GM12874 (cell line): ENCODE results near the gene ADAP1.

Experiments
- CTCF ChIP-seq: IDR thresholded peaks from 2 replicates; pipeline ENCODE4 v1.5.1; 2011; ENCODE audit warnings: low read depth, mild to moderate bottlenecking, control low read depth, low read length, moderate library complexity; ENCODE audit not compliant: insufficient read depth

ADAP1 gene

GRCh38 chr7:966291-967069, 12.0 kb upstream of the ADAP1 start:
- TF ChIP-seq CTCF, result no peak

- TF ChIP-seq CTCF, result 0 out of 2 replicates have a peak, but pooled peaks have one; percentile 3
Measured at GRCh38 chr7:964401-965231, 10.1 kb upstream of the ADAP1 start.

- TF ChIP-seq CTCF, result peak; percentile 43; the same call in 1 of the 2 replicates
Measured at GRCh38 chr7:963236-964078, 9.0 kb upstream of the ADAP1 start.

GRCh38 chr7:962401-963081, 8.1 kb upstream of the ADAP1 start:
- no peak for TF ChIP-seq CTCF

GRCh38 chr7:961546-962400, 7.3 kb upstream of the ADAP1 start:
- no peak for TF ChIP-seq CTCF

GRCh38 chr7:960269-960871, 5.9 kb upstream of the ADAP1 start:
- TF ChIP-seq CTCF, result no peak
